PC-9 (cell line): Measurements from ENCODE around the gene ANKDD1B.

Source experiments
- EZH2 ChIP-seq: fragments of 200-600 bp; sonication (generic); IDR thresholded peaks from 2 replicates; pipeline ENCODE4 v1.8.0; 2017; ENCODE audit warnings: antibody characterized with exemption, low read depth
- TF ChIP-seq, protein P1 (sequence below): fragments of 200-600 bp; sonication (generic); conservative IDR thresholded peaks from 2 replicates; pipeline ENCODE4 v1.6.1; 2017; ENCODE audit warnings: mixed run types, antibody characterized with exemption, mild to moderate bottlenecking, moderate library complexity

GRCh38 chr5:75648712-75649111, 37.5 kb downstream of the ANKDD1B start:
- TF ChIP-seq, protein P1, sequence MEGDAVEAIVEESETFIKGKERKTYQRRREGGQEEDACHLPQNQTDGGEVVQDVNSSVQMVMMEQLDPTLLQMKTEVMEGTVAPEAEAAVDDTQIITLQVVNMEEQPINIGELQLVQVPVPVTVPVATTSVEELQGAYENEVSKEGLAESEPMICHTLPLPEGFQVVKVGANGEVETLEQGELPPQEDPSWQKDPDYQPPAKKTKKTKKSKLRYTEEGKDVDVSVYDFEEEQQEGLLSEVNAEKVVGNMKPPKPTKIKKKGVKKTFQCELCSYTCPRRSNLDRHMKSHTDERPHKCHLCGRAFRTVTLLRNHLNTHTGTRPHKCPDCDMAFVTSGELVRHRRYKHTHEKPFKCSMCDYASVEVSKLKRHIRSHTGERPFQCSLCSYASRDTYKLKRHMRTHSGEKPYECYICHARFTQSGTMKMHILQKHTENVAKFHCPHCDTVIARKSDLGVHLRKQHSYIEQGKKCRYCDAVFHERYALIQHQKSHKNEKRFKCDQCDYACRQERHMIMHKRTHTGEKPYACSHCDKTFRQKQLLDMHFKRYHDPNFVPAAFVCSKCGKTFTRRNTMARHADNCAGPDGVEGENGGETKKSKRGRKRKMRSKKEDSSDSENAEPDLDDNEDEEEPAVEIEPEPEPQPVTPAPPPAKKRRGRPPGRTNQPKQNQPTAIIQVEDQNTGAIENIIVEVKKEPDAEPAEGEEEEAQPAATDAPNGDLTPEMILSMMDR: no peak
- no peak for TF ChIP-seq EZH2
